H1 (cell line): Measurements from ENCODE around the gene NAV2. TPM values are rescaled to one million over a fixed set of nuclear protein-coding genes. Genes with fewer than 3 reads are reported as not detected.

Source experiments
- HDAC6 ChIP-seq: IDR thresholded peaks from one replicate; pipeline ENCODE4 v1.7.1; 2012; ENCODE audit warnings: low read depth, mild to moderate bottlenecking, inconsistent platforms, low read length, moderate library complexity
- MAFK ChIP-seq: IDR thresholded peaks from 2 replicates; pipeline ENCODE4 v1.6.1; 2012; ENCODE audit warnings: low read depth, mild to moderate bottlenecking, improper control_type of control experiment, low read length
- RAD21 ChIP-seq, 2 experiments: IDR thresholded peaks in 1 of 2; conservative IDR thresholded peaks in 1 of 2; 2 replicates each; pipeline ENCODE4 v1.6.1; 2011; ENCODE audit warnings: low read depth in 2 of 2, low read length in 2 of 2, improper control_type of control experiment in 1 of 2, inconsistent platforms in 1 of 2, mild to moderate bottlenecking in 1 of 2, moderate library complexity in 1 of 2
- polyA plus RNA-seq, 7 experiments: library from polyadenylated mRNA; depleted of rRNA in 3 of 7; stranded (reverse) in 5 of 7; unstranded in 2 of 7; fragments of >200 nt in 5 of 7; fragments of 200-250 nt in 2 of 7; gene quantifications; 1 replicate in 5 of 7; 2 replicates in 1 of 7; 4 replicates in 1 of 7; pipeline versions ENCODE4 v1.2.1 to v1.2.3, GENCODE V29; 2011 to 2013; ENCODE audit warnings: missing spikeins in 2 of 7, mixed read lengths in 2 of 7
- total RNA-seq: library from RNA; stranded (reverse); fragmentation: NEBNext Ultra II Directional; extraction: Animal tissue kit (Norgen Biotek cat#: 25700); gene quantifications from 2 replicates; pipeline ENCODE4 v1.2.1, GENCODE V29; 2021

NAV2 gene
- total and polyA plus RNA-seq, 2 of the 8 experiments (the other 6 are each of a cell fraction or from before 2014, with no cell fraction given), result 35.6 to 73.6 TPM

DNA sequence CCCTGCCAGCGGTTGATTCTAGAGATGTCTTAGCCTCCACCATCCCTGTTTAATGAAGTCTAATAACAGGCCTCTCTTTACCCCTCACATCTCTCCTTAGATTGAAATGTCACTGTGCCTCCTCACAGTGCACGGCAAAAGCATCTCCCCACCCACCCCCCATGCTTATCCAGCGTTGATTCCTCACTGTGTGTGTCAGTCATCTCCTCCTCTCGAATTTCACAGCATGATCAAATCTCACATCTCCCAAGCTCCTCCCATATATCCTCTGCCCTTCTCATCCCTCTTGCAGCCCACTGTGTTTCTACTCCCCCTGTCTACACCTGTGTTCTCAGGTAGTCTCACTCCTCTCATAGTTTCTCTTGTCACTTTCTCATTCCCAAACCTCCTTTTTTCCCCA, 363.0 kb downstream of the NAV2 start (continued):
- no peak for TF ChIP-seq RAD21 (IDR thresholded peaks at IDR 0.05 in 1 of 2, conservative IDR thresholded peaks at IDR 0.05 in 1 of 2; ENCODE audit: low read depth in 2 of 2, low read length in 2 of 2)
- no peak for TF ChIP-seq HDAC6
- TF ChIP-seq MAFK, result no peak
